H1 (cell line): ENCODE measurements around the gene LRP8. TPM values are rescaled to one million over a fixed set of nuclear protein-coding genes. Genes with fewer than 3 reads are reported as not detected.

ENCODE experiments used
- CTCF ChIA-PET: fragments of 300-600 bp; sonication (Branson Sonifier 250); formaldehyde crosslinking; loops from one replicate; lab custom pipeline; 2021; ENCODE audit not compliant: partially characterized antibody; lab: Charles Lee
- POLR2A ChIA-PET: fragments of 300-600 bp; sonication (Branson Sonifier 250); formaldehyde crosslinking; loops from one replicate; lab custom pipeline; 2021; ENCODE audit warnings: inconsistent platforms; ENCODE audit not compliant: partially characterized antibody; lab: Charles Lee
- DNase-seq, 2 experiments: peaks; one replicate each; pipeline versions ENCODE4 v3.0.0 to v3.0.0-alpha.2; 2010 to 2022; ENCODE audit warnings: low spot score in 2 of 2, low read depth in 1 of 2, mixed read lengths in 1 of 2
- FAIRE-seq: peaks from 2 replicates; lab custom pipeline; 2011; peaks lifted over from hg19 to GRCh38; lab: Jason Lieb, UNC
- H2AFZ ChIP-seq: 2 replicates; pipeline ENCODE4 v1.8.1; 2012; ENCODE audit warnings: low read length, inconsistent platforms
- H2AK5ac ChIP-seq: 2 replicates; pipeline ENCODE4 v1.6.1; 2013; ENCODE audit warnings: low read depth, low read length
- H2BK120ac ChIP-seq: replicated peaks from 2 replicates; pipeline ENCODE3; 2013; ENCODE audit warnings: low read depth, low read length, inconsistent platforms
- H2BK12ac ChIP-seq: 2 replicates; pipeline ENCODE4 v1.6.1; 2013; ENCODE audit warnings: low read depth, low read length
- H2BK15ac ChIP-seq: 2 replicates; pipeline ENCODE4 v1.6.1; 2013; ENCODE audit warnings: low read length
- H2BK20ac ChIP-seq: 2 replicates; pipeline ENCODE4 v1.6.1; 2013; ENCODE audit warnings: low read length
- H2BK5ac ChIP-seq: 2 replicates; pipeline ENCODE4 v1.6.1; 2013; ENCODE audit warnings: low read depth, low read length
- H3K14ac ChIP-seq: 2 replicates; pipeline ENCODE4 v1.6.1; 2013; ENCODE audit warnings: inconsistent platforms; ENCODE audit not compliant: insufficient read length
- H3K18ac ChIP-seq: 2 replicates; pipeline ENCODE4 v1.6.1; 2013; ENCODE audit warnings: low read length; ENCODE audit errors: extremely low read depth
- H3K23ac ChIP-seq: 2 replicates; pipeline ENCODE4 v1.6.1; 2013; ENCODE audit warnings: inconsistent platforms; ENCODE audit not compliant: insufficient read length
- H3K23me2 ChIP-seq: 2 replicates; pipeline ENCODE4 v1.6.1; 2013; ENCODE audit warnings: low read depth, low read length
- H3K27ac ChIP-seq: 2 replicates; pipeline ENCODE4 v1.6.1; 2011; ENCODE audit warnings: low read depth, low read length, inconsistent platforms
- H3K27me3 ChIP-seq, 4 experiments: replicated peaks in 1 of 4; 1 replicate in 1 of 4; 2 replicates in 3 of 4; pipeline versions ENCODE4 v1.6.1 to v1.8.1; 2011 to 2013; ENCODE audit warnings: low read length in 3 of 4, mild to moderate bottlenecking in 3 of 4, inconsistent platforms in 2 of 4, mixed read lengths in 2 of 4, moderate library complexity in 1 of 4; ENCODE audit not compliant: control insufficient read depth in 3 of 4, insufficient read depth in 3 of 4; ENCODE audit errors: extremely low read depth in 1 of 4
- H3K36me3 ChIP-seq, 4 experiments: 2 replicates each; pipeline versions ENCODE4 v1.6.1 to v1.8.1; 2011 to 2013; ENCODE audit warnings: mild to moderate bottlenecking in 4 of 4, low read length in 3 of 4, moderate library complexity in 2 of 4, control low read depth in 1 of 4, inconsistent platforms in 1 of 4; ENCODE audit not compliant: insufficient read depth in 4 of 4, control insufficient read depth in 2 of 4
- H3K4ac ChIP-seq: replicated peaks from 2 replicates; pipeline ENCODE3; 2013; ENCODE audit warnings: low read length, low read depth, mixed read lengths, inconsistent platforms; ENCODE audit not compliant: insufficient read length
- H3K4me1 ChIP-seq, 4 experiments: replicated peaks in 1 of 4; 1 replicate in 1 of 4; 2 replicates in 3 of 4; pipeline versions ENCODE4 v1.6.1 to v1.8.1; 2011 to 2013; ENCODE audit warnings: low read length in 3 of 4, inconsistent platforms in 2 of 4, mixed read lengths in 1 of 4; ENCODE audit not compliant: insufficient read depth in 4 of 4, control insufficient read depth in 3 of 4
- H3K4me2 ChIP-seq, 2 experiments: 2 replicates each; pipeline versions ENCODE4 v1.6.1 to v1.8.1; 2011 to 2013; ENCODE audit warnings: low read depth in 2 of 2, low read length in 2 of 2, control low read depth in 1 of 2, inconsistent platforms in 1 of 2, mild to moderate bottlenecking in 1 of 2; ENCODE audit not compliant: insufficient read depth in 1 of 2
- H3K4me3 ChIP-seq, 4 experiments: fragments of 200-600, 300-600 bp in 1 of 4; sonication (generic), shearing (Covaris generic), sonication (Bioruptor Twin) in 1 of 4; 2 replicates each; pipeline versions ENCODE4 v1.5.1 to v1.8.1; 2011 to 2016; ENCODE audit warnings: low read length in 4 of 4, low read depth in 3 of 4, control low read depth in 2 of 4, inconsistent platforms in 2 of 4, mild to moderate bottlenecking in 2 of 4, mixed read lengths in 1 of 4, moderate library complexity in 1 of 4; ENCODE audit not compliant: insufficient read depth in 2 of 4; ENCODE audit errors: extremely low read depth in 1 of 4
- H3K56ac ChIP-seq: replicated peaks from 2 replicates; pipeline ENCODE3; 2013; ENCODE audit warnings: low read depth, mild to moderate bottlenecking, mixed read lengths, low read length, inconsistent platforms; ENCODE audit not compliant: insufficient read length
- H3K79me1 ChIP-seq: 2 replicates; pipeline ENCODE4 v1.6.1; 2013; ENCODE audit warnings: low read depth, low read length, control low read depth
- H3K79me2 ChIP-seq, 2 experiments: 2 replicates each; pipeline versions ENCODE4 v1.6.1 to v1.8.1; 2012 to 2013; ENCODE audit warnings: low read length in 2 of 2, mild to moderate bottlenecking in 2 of 2, inconsistent platforms in 1 of 2; ENCODE audit not compliant: insufficient read depth in 2 of 2, control insufficient read depth in 1 of 2
- H3K9ac ChIP-seq, 4 experiments: replicated peaks in 1 of 4; 1 replicate in 1 of 4; 2 replicates in 3 of 4; pipeline versions ENCODE4 v1.6.1 to v1.8.1; 2011 to 2013; ENCODE audit warnings: low read depth in 3 of 4, low read length in 3 of 4, control low read depth in 2 of 4, mild to moderate bottlenecking in 2 of 4, moderate library complexity in 2 of 4, inconsistent platforms in 1 of 4; ENCODE audit errors: extremely low read depth in 1 of 4
- H3K9me3 ChIP-seq, 2 experiments: 2 replicates each; pipeline versions ENCODE4 v1.6.1 to v1.8.1; 2012 to 2013; ENCODE audit warnings: mild to moderate bottlenecking in 2 of 2, moderate library complexity in 2 of 2, control low read depth in 1 of 2, inconsistent platforms in 1 of 2, low read depth in 1 of 2, low read length in 1 of 2, mixed read lengths in 1 of 2; ENCODE audit not compliant: insufficient read depth in 2 of 2
- H4K20me1 ChIP-seq, 2 experiments: replicated peaks in 1 of 2; 2 replicates each; pipeline versions ENCODE3 to v1.8.1; 2011 to 2013; ENCODE audit warnings: inconsistent platforms in 2 of 2, low read length in 2 of 2, mild to moderate bottlenecking in 1 of 2; ENCODE audit not compliant: insufficient read depth in 2 of 2, control insufficient read depth in 1 of 2
- H4K5ac ChIP-seq: 2 replicates; pipeline ENCODE4 v1.6.1; 2013; ENCODE audit warnings: low read length, low read depth, mixed read lengths, inconsistent platforms; ENCODE audit not compliant: insufficient read length
- H4K8ac ChIP-seq: 2 replicates; pipeline ENCODE4 v1.8.0; 2013; ENCODE audit warnings: mild to moderate bottlenecking, moderate library complexity, low read length, inconsistent platforms; ENCODE audit not compliant: insufficient read depth; ENCODE audit errors: extremely low read depth
- H4K91ac ChIP-seq: replicated peaks from 2 replicates; pipeline ENCODE3; 2013; ENCODE audit warnings: low read length, mixed read lengths, inconsistent platforms; ENCODE audit not compliant: insufficient read length
- ASH2L ChIP-seq: fragments of 200-600, 300-600 bp; sonication (generic); IDR thresholded peaks from one replicate; pipeline ENCODE4 v1.7.1; 2017; ENCODE audit warnings: low read length
- E2F6 ChIP-seq: IDR thresholded peaks from 2 replicates; pipeline ENCODE4 v1.6.1; 2012; ENCODE audit warnings: inconsistent platforms
- RXRA ChIP-seq: IDR thresholded peaks from 2 replicates; pipeline ENCODE4 v1.6.1; 2011; ENCODE audit warnings: low read depth, mild to moderate bottlenecking, low read length, moderate library complexity; ENCODE audit not compliant: insufficient read depth
- SIN3A ChIP-seq, 2 experiments: IDR thresholded peaks in 1 of 2; conservative IDR thresholded peaks in 1 of 2; 2 replicates each; pipeline ENCODE4 v1.6.1; 2011 to 2012; ENCODE audit warnings: low read length in 2 of 2, improper control_type of control experiment in 1 of 2, low read depth in 1 of 2, mild to moderate bottlenecking in 1 of 2
- TEAD4 ChIP-seq: IDR thresholded peaks from 2 replicates; pipeline ENCODE4 v1.6.1; 2012; ENCODE audit warnings: low read depth, low read length, inconsistent platforms, mixed read lengths
- YY1 ChIP-seq: IDR thresholded peaks from 2 replicates; pipeline ENCODE4 v1.6.1; 2011; ENCODE audit warnings: low read depth, mild to moderate bottlenecking, low read length
- WGBS, 2 experiments: shearing (Covaris generic) in 1 of 2; methylation state at CpG; one replicate each; pipeline versions ENCODE4 v1.1.6 to v1.1.7; 2013 to 2015; ENCODE audit warnings: low lambda C conversion rate in 2 of 2, mixed read lengths in 2 of 2, inconsistent platforms in 1 of 2, low coverage in 1 of 2, missing lambda C conversion rate in 1 of 2; ENCODE audit not compliant: insufficient replicate concordance in 2 of 2, insufficient coverage in 1 of 2, insufficient read length in 1 of 2; ENCODE audit errors: extremely low coverage in 1 of 2, missing lambda C conversion rate in 1 of 2; 5-methylcytosine and 5-hydroxymethylcytosine counted together
- polyA plus RNA-seq, 7 experiments: library from polyadenylated mRNA; depleted of rRNA in 3 of 7; stranded (reverse) in 5 of 7; unstranded in 2 of 7; fragments of >200 nt in 5 of 7; fragments of 200-250 nt in 2 of 7; gene quantifications; 1 replicate in 5 of 7; 2 replicates in 1 of 7; 4 replicates in 1 of 7; pipeline versions ENCODE4 v1.2.1 to v1.2.3, GENCODE V29; 2011 to 2013; ENCODE audit warnings: missing spikeins in 2 of 7, mixed read lengths in 2 of 7
- total RNA-seq: library from RNA; stranded (reverse); fragmentation: NEBNext Ultra II Directional; extraction: Animal tissue kit (Norgen Biotek cat#: 25700); gene quantifications from 2 replicates; pipeline ENCODE4 v1.2.1, GENCODE V29; 2021

Gene LRP8
- total and polyA plus RNA-seq, 2 of the 8 experiments (the other 6 are each of a cell fraction or from before 2014, with no cell fraction given) = 63.2 to 66.4 TPM

DNA sequence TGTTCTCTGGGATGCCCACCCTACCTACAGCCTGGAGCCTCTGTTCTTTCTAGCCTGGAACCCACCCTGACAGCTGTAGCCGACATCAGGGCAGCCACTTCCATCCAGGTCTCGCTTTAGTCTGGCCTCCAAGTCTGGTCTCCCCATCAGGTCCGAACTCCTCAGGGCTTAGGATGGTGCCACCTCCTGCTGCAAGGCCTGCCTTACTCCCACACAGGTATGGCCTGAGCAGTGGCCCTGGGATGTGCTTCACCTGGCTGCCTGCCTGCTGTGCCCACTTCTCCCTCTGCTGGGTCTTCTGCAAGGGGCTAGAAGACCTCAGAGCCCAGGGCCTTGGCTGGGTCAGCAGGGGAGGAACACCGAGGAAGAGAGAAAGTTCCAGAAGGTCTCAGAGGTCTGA lies 53.8 kb downstream of the LRP8 start:
- Histone ChIP-seq H4K91ac (no peak overlapping the region), H4K8ac (no peak overlapping the region), H3K79me1 (0 out of 2 replicates have a peak, but pooled peaks cover 3% of the 10 kb centered on the region), H4K20me1 (peaks cover 4 to 5% of the 10 kb centered on the region in 2 experiments), H4K5ac (no peak overlapping the region), H3K4me2 (no peak overlapping the region), H3K27ac (no peak overlapping the region), H3K9me3 (no peaks in the 10 kb centered on the region), H2BK20ac (no peak overlapping the region), H2BK15ac (no peak overlapping the region), H3K18ac (no peak overlapping the region), H2AFZ (no peak overlapping the region), H3K56ac (no peak overlapping the region), H3K27me3 (no peaks in the 10 kb centered on the region), H3K23ac (no peak overlapping the region), H3K23me2 (no peaks in the 10 kb centered on the region), H3K4me1 (no peaks in the 10 kb centered on the region), H2AK5ac (no peak overlapping the region), H2BK12ac (no peak overlapping the region), H3K4me3 (no peak overlapping the region), H3K4ac (no peak overlapping the region), H3K14ac (no peak overlapping the region), H3K36me3 (peaks cover 11 to 61% (median 46%) of the 10 kb centered on the region in 4 experiments; a peak in 7 of 8 replicates), H3K79me2 (no peaks in the 10 kb centered on the region), H2BK120ac (no peak overlapping the region), H3K9ac (no peak overlapping the region), H2BK5ac (no peak overlapping the region)
- DNase-seq = no peak
- ChIA-PET POLR2A (no interaction called here), CTCF (interaction anchor here (1.2 to 7.0 kb wide), 5 partner anchors 8 to 196 kb away, joined by 3 to 103 read pairs (median 8); no protein-coding TSS in a partner anchor)
- no peak for TF ChIP-seq YY1
- no peak for TF ChIP-seq ASH2L
- no peak for TF ChIP-seq E2F6
- TF ChIP-seq RXRA = no peak
- TF ChIP-seq SIN3A (conservative IDR thresholded peaks at IDR 0.05 in 1 of 2, IDR thresholded peaks at IDR 0.05 in 1 of 2; ENCODE audit: low read depth in 1 of 2, low read length in 2 of 2) = no peak
- TF ChIP-seq TEAD4 = no peak
- 90% methylated on average over 4 of the region's 4 CpGs; no CpG with 5 or more reads in 1 of the 2 experiments for WGBS, 2 experiments
- FAIRE-seq = no peak
